ENCODE data around the gene SALL1. TPM values are rescaled to one million over a fixed set of nuclear protein-coding genes. Genes with fewer than 3 reads are reported as not detected.

The SALL1 gene
- total and polyA plus RNA-seq, 12 donors, result under 0.01 to 0.67 (median 0.10) TPM; not detected in 4

GRCh38 chr16:51156807-51157200, 5.7 kb upstream of the SALL1 start:
- DNase-seq, result no peak
- Histone ChIP-seq H3K27ac (no peak overlapping the region), H3K4me3 (no peak overlapping the region), H3K4me1 (replicated peaks in 1 of 2) (peaks cover 2 to 19% of the 10 kb centered on the region in 2 donors), H3K9me3 (replicated peaks in 1 of 3) (no peaks in the 10 kb centered on the region), H3K27me3 (peaks cover 48% of the 10 kb centered on the region), H3K36me3 (replicated peaks in 1 of 2) (no peaks in the 10 kb centered on the region)
- TF ChIP-seq CTCF (IDR thresholded peaks at IDR 0.05) (no peak), POLR2A (IDR thresholded peaks at IDR 0.05) (no peak)
- 31 to 48% (median 36%) methylated on average over 2 of the region's 2 CpGs for whole genome bisulfite sequencing, 4 donors
- intact Hi-C loops (cut with DNase I), result no loop called here

- TF ChIP-seq POLR2A (IDR thresholded peaks at IDR 0.05) (no peak), CTCF (IDR thresholded peaks at IDR 0.05) (no peak)
- intact Hi-C loops (cut with DNase I), result no loop called here
- DNase-seq, result no peak
- 3 to 5% (median 4%) methylated on average over 29 to 59 of the region's 59 CpGs for WGBS, 4 donors
- Histone ChIP-seq H3K36me3 (replicated peaks in 1 of 2) (no peaks in the 10 kb centered on the region), H3K9me3 (replicated peaks in 1 of 3) (no peaks in the 10 kb centered on the region), H3K4me3 (no peak overlapping the region), H3K27me3 (peaks cover 55% of the 10 kb centered on the region), H3K27ac (no peak overlapping the region), H3K4me1 (replicated peaks in 1 of 2) (peaks cover 8 to 24% of the 10 kb centered on the region in 2 donors)
Measured at GRCh38 chr16:51155820-51156806, 5.0 kb upstream of the SALL1 start.

- no peak for DNase-seq
- TF ChIP-seq CTCF (IDR thresholded peaks at IDR 0.05), result no peak
- no peak for TF ChIP-seq POLR2A (IDR thresholded peaks at IDR 0.05)
- intact Hi-C loops (cut with DNase I), result no loop called here
- H3K27ac ChIP-seq, result no peak overlapping the region
- 6 to 11% (median 9%) methylated on average over 5 to 20 of the region's 20 CpGs for WGBS, 4 donors
- no peaks in the 10 kb centered on the region for H3K9me3 ChIP-seq (replicated peaks in 1 of 3)
- H3K36me3 ChIP-seq (replicated peaks in 1 of 2), result no peaks in the 10 kb centered on the region
- peaks cover 64% of the 10 kb centered on the region for H3K27me3 ChIP-seq
- H3K4me1 ChIP-seq (replicated peaks in 1 of 2), result peaks cover 12 to 32% of the 10 kb centered on the region in 2 donors
- H3K4me3 ChIP-seq, result peak overlapping the region in 1 of 4 donors; percentile 36
Measured at GRCh38 chr16:51155199-51155607, 4.1 kb upstream of the SALL1 start.

GRCh38 chr16:51154271-51155171, 3.5 kb upstream of the SALL1 start:
- H3K9me3 ChIP-seq (replicated peaks in 1 of 3), result no peaks in the 10 kb centered on the region
- no peak overlapping the region for H3K4me3 ChIP-seq
- H3K4me1 ChIP-seq (replicated peaks in 1 of 2), result peaks cover 12 to 32% of the 10 kb centered on the region in 2 donors
- peaks cover 71% of the 10 kb centered on the region for H3K27me3 ChIP-seq
- DNase-seq, result no peak
- 14 to 19% (median 15%) methylated on average over 30 to 55 of the region's 55 CpGs for WGBS, 4 donors
- intact Hi-C loops (cut with DNase I), result no loop called here
- H3K36me3 ChIP-seq (replicated peaks in 1 of 2), result no peaks in the 10 kb centered on the region
- no peak overlapping the region for H3K27ac ChIP-seq
- TF ChIP-seq CTCF (IDR thresholded peaks at IDR 0.05), result no peak
- TF ChIP-seq POLR2A (IDR thresholded peaks at IDR 0.05), result no peak

Measured in adrenal gland (tissue), 12 donors.